Esophagus muscularis mucosa (tissue), 4 donors: ENCODE measurements around the gene DIRAS2. TPM values are rescaled to one million over a fixed set of nuclear protein-coding genes. Genes with fewer than 3 reads are reported as not detected.
A peak's percentile ranks its signal among the peaks of the same experiment; 100 is the strongest.

Source experiments
- DNase-seq: peaks from one replicate; pipeline ENCODE4 v3.0.0-alpha.2; 2017; ENCODE audit errors: extremely low spot score
- H3K27ac ChIP-seq, 4 donors: fragments of 200-600 bp; sonication (generic); replicated peaks in 1 of 4; 1 replicate in 3 of 4; 2 replicates in 1 of 4; pipeline ENCODE4 v1.5.1; 2016 to 2019; ENCODE audit warnings: mild to moderate bottlenecking in 1 of 4
- H3K27me3 ChIP-seq, 4 donors: fragments of 200-600 bp; sonication (generic); one replicate each; pipeline versions ENCODE4 v1.5.1 to v1.6.0; 2016 to 2019
- H3K36me3 ChIP-seq, 4 donors: fragments of 200-600 bp; sonication (generic); one replicate each; pipeline ENCODE4 v1.5.1; 2016 to 2019
- H3K4me1 ChIP-seq, 4 donors: fragments of 200-600 bp; sonication (generic); one replicate each; pipeline ENCODE4 v1.5.1; 2016 to 2019
- H3K4me3 ChIP-seq, 4 donors: fragments of 200-600 bp; sonication (generic); 1 replicate in 2 of 4; 2 replicates in 2 of 4; pipeline ENCODE4 v1.5.1; 2016 to 2019; ENCODE audit warnings: mild to moderate bottlenecking in 4 of 4, moderate library complexity in 1 of 4
- H3K9me3 ChIP-seq, 4 donors: fragments of 200-600 bp; sonication (generic); 1 replicate in 3 of 4; 2 replicates in 1 of 4; pipeline ENCODE4 v1.5.1; 2016 to 2019
- CTCF ChIP-seq, 3 experiments: fragments of 200-600 bp in 2 of 3; fragments of 450-650 bp in 1 of 3; sonication (generic) in 2 of 3; IDR thresholded peaks; one replicate each; pipeline ENCODE4 v1.5.1; 2017 to 2019; ENCODE audit warnings: antibody characterized with exemption in 3 of 3, mild to moderate bottlenecking in 2 of 3, moderate library complexity in 1 of 3
- EP300 ChIP-seq: sonication (generic); formaldehyde crosslinking; IDR thresholded peaks from one replicate; pipeline ENCODE4 v1.6.1; 2017; ENCODE audit warnings: antibody characterized with exemption
- POLR2A ChIP-seq: fragments of 450-650 bp; IDR thresholded peaks from one replicate; pipeline ENCODE4 v1.6.1; 2017; ENCODE audit warnings: antibody characterized with exemption, moderate library complexity, mild to moderate bottlenecking, low read depth
- POLR2AphosphoS5 ChIP-seq, 2 donors: sonication (generic); formaldehyde crosslinking; IDR thresholded peaks; one replicate each; pipeline ENCODE4 v1.6.1; 2017; ENCODE audit warnings: antibody characterized with exemption in 2 of 2
- WGBS: methylation state at CpG from one replicate; pipeline ENCODE4 v1.1.5; 2018; 5-methylcytosine and 5-hydroxymethylcytosine counted together
- intact Hi-C: fragments of 100-400 bp; cut with DNase I; formaldehyde crosslinking; loops from one replicate; pipeline ENCODE4 v1.15.1; 2023
- total RNA-seq, 4 donors: library from RNA; depleted of rRNA; stranded (reverse); fragments of >200 nt; gene quantifications; one replicate each; pipeline versions ENCODE4 v1.1.0 to v1.2.1, GENCODE V29; 2016

DIRAS2 gene
- total RNA-seq, 4 donors from 2014 or later: 0.17 TPM; not detected in 3

GRCh38 chr9:90651246-90651645 is 8.6 kb upstream of the DIRAS2 start:
- Histone ChIP-seq H3K27ac (no peak overlapping the region), H3K4me1 (no peaks in the 10 kb centered on the region), H3K36me3 (no peaks in the 10 kb centered on the region), H3K27me3 (peaks cover 0 to 35% (median under 1%) of the 10 kb centered on the region in 4 donors), H3K9me3 (peaks cover 0 to 24% (median 18%) of the 10 kb centered on the region in 4 donors), H3K4me3 (no peak overlapping the region)
- WGBS: 72% methylated on average over 1 of the region's 1 CpG
- no peak for DNase-seq
- intact Hi-C loops: no loop called here
- TF ChIP-seq EP300 (no peak), POLR2AphosphoS5 (IDR thresholded peaks at IDR 0.05) (no peak), POLR2A (no peak), CTCF (IDR thresholded peaks at IDR 0.05) (no peak)

GRCh38 chr9:90647843-90648242 is 5.2 kb upstream of the DIRAS2 start:
- intact Hi-C loops: no loop called here
- Histone ChIP-seq H3K4me3 (no peak overlapping the region), H3K36me3 (no peaks in the 10 kb centered on the region), H3K4me1 (peaks cover 0 to 5% (median 4%) of the 10 kb centered on the region in 4 donors), H3K27me3 (peaks cover 0 to 66% (median 13%) of the 10 kb centered on the region in 4 donors), H3K27ac (no peak overlapping the region), H3K9me3 (peaks cover 0 to 24% (median 18%) of the 10 kb centered on the region in 4 donors)
- DNase-seq: no peak
- 68% methylated on average over 2 of the region's 2 CpGs for WGBS
- no peak for TF ChIP-seq POLR2AphosphoS5 (IDR thresholded peaks at IDR 0.05)
- TF ChIP-seq EP300: no peak
- TF ChIP-seq POLR2A: no peak
- TF ChIP-seq CTCF (IDR thresholded peaks at IDR 0.05): no peak

- peaks cover 0 to 8% (median 5%) of the 10 kb centered on the region in 4 donors for H3K9me3 ChIP-seq
- DNase-seq: no peak
- H3K36me3 ChIP-seq: no peaks in the 10 kb centered on the region
- no CpG with 5 or more reads among the region's 1 CpG for WGBS
- peaks cover 0 to 84% (median 18%) of the 10 kb centered on the region in 4 donors for H3K27me3 ChIP-seq
- no peak overlapping the region for H3K27ac ChIP-seq
- peaks cover 0 to 14% (median 14%) of the 10 kb centered on the region in 4 donors for H3K4me1 ChIP-seq
- no peak overlapping the region for H3K4me3 ChIP-seq
- TF ChIP-seq EP300 (no peak), POLR2A (no peak), POLR2AphosphoS5 (IDR thresholded peaks at IDR 0.05) (no peak), CTCF (IDR thresholded peaks at IDR 0.05) (no peak)
- intact Hi-C loops: no loop called here
Observed at GRCh38 chr9:90645721-90646120, 3.1 kb upstream of the DIRAS2 start.

GRCh38 chr9:90641884-90642487 is 638 bp downstream of the DIRAS2 start:
- H3K4me1 ChIP-seq: peaks cover 0 to 14% (median 14%) of the 10 kb centered on the region in 4 donors
- H3K9me3 ChIP-seq: no peaks in the 10 kb centered on the region
- no peak for DNase-seq
- peaks cover 0 to 56% (median 20%) of the 10 kb centered on the region in 4 donors for H3K27me3 ChIP-seq
- 24% methylated on average over 10 of the region's 10 CpGs for WGBS
- peak overlapping the region in 3 of 4 donors; percentile 49 to 52 (median 51) for H3K4me3 ChIP-seq
- intact Hi-C loops: no loop called here
- TF ChIP-seq CTCF (IDR thresholded peaks at IDR 0.05): no peak
- TF ChIP-seq POLR2A: no peak
- no peak for TF ChIP-seq POLR2AphosphoS5 (IDR thresholded peaks at IDR 0.05)
- no peak for TF ChIP-seq EP300
- H3K36me3 ChIP-seq: no peaks in the 10 kb centered on the region
- H3K27ac ChIP-seq: no peak overlapping the region

GRCh38 chr9:90641086-90641485 is 1.5 kb downstream of the DIRAS2 start:
- peaks cover 0 to 14% (median 14%) of the 10 kb centered on the region in 4 donors for H3K4me1 ChIP-seq
- no peaks in the 10 kb centered on the region for H3K9me3 ChIP-seq
- no peak overlapping the region for H3K4me3 ChIP-seq
- intact Hi-C loops: no loop called here
- peaks cover 0 to 47% (median 19%) of the 10 kb centered on the region in 4 donors for H3K27me3 ChIP-seq
- no peak for DNase-seq
- H3K27ac ChIP-seq: no peak overlapping the region
- no peaks in the 10 kb centered on the region for H3K36me3 ChIP-seq
- TF ChIP-seq EP300 (no peak), POLR2AphosphoS5 (IDR thresholded peaks at IDR 0.05) (no peak), POLR2A (no peak), CTCF (IDR thresholded peaks at IDR 0.05) (no peak)
- 64% methylated on average over 2 of the region's 2 CpGs for WGBS
